GM10248 (cell line): Measurements from ENCODE around the gene CRACDL.

Source experiments
- CTCF ChIA-PET: fragments of 300-600 bp; sonication (Branson Sonifier 250); formaldehyde crosslinking; extraction: SDS; loops from one replicate; lab custom pipeline; 2021; ENCODE audit warnings: antibody characterized with exemption; lab: Yijun Ruan, JAX
- POLR2A ChIA-PET: fragments of 350-650 bp; sonication (Branson Sonifier 250); formaldehyde crosslinking; extraction: SDS; loops from one replicate; lab custom pipeline; 2020; ENCODE audit warnings: antibody characterized with exemption; lab: Yijun Ruan, JAX
- DNase-seq: peaks from one replicate; pipeline ENCODE4 v3.0.0; 2012; ENCODE audit errors: extremely low spot score
- CTCF ChIP-seq: IDR thresholded peaks from 2 replicates; pipeline ENCODE4 v1.5.1; 2012; ENCODE audit warnings: mild to moderate bottlenecking, low read depth; ENCODE audit errors: extremely low read depth, missing control alignments, control extremely low read depth

The CRACDL gene

GRCh38 chr2:98781822-98782221, 154.2 kb downstream of the CRACDL start:
- ChIA-PET POLR2A (no interaction called here), CTCF (interaction anchor here (0.8 to 1.9 kb wide), 3 partner anchors 13 to 133 kb away, joined by 3 to 5 read pairs (median 3); no protein-coding TSS in a partner anchor)
- TF ChIP-seq CTCF, result no peak
- DNase-seq, result no peak

GRCh38 chr2:98778741-98779483, 157.1 kb downstream of the CRACDL start:
- ChIA-PET CTCF (no interaction called here), POLR2A (no interaction called here)
- no peak for TF ChIP-seq CTCF
- DNase-seq, result no peak

GRCh38 chr2:98778151-98778550, 157.9 kb downstream of the CRACDL start:
- DNase-seq, result no peak
- TF ChIP-seq CTCF, result no peak
- ChIA-PET POLR2A (no interaction called here), CTCF (no interaction called here)

- CTCF ChIA-PET, result no interaction called here
- TF ChIP-seq CTCF, result no peak
- no peak for DNase-seq
- POLR2A ChIA-PET, result no interaction called here
Observed at GRCh38 chr2:98777710-98778109, 158.3 kb downstream of the CRACDL start.

- no peak for DNase-seq
- ChIA-PET CTCF (no interaction called here), POLR2A (no interaction called here)
- TF ChIP-seq CTCF, result no peak
Observed at GRCh38 chr2:98777076-98777475, 158.9 kb downstream of the CRACDL start.

- no peak for DNase-seq
- ChIA-PET CTCF (no interaction called here), POLR2A (no interaction called here)
- no peak for TF ChIP-seq CTCF
Observed at GRCh38 chr2:98776136-98776535, 159.9 kb downstream of the CRACDL start.
